K562 (cell line): ENCODE results near the gene MAP3K12. TPM values are rescaled to one million over a fixed set of nuclear protein-coding genes. Genes with fewer than 3 reads are reported as not detected.

Experiments used
- ARNT ChIP-seq, 2 experiments: fragments of 450-650 bp; IDR thresholded peaks; 2 replicates each; pipeline ENCODE4 v1.6.1; 2016; ENCODE audit warnings: mild to moderate bottlenecking in 1 of 2
- BCOR ChIP-seq: fragments of 450-650 bp; IDR thresholded peaks from 2 replicates; pipeline ENCODE4 v1.6.1; 2016
- BHLHE40 ChIP-seq: IDR thresholded peaks from 2 replicates; pipeline ENCODE4 v1.6.1; 2011; ENCODE audit warnings: low read length, improper control_type of control experiment
- CGGBP1 ChIP-seq: fragments of 250-450 bp; sonication (Bioruptor Pico); IDR thresholded peaks from 2 replicates; pipeline ENCODE4 v1.9.0; 2021; ENCODE audit warnings: mild to moderate bottlenecking
- GABPB1 ChIP-seq: sonication (generic); formaldehyde crosslinking; IDR thresholded peaks from 2 replicates; pipeline ENCODE4 v1.8.0; 2022; ENCODE audit warnings: mild to moderate bottlenecking, missing genetic modification reagents
- GABPB2 ChIP-seq: fragments of 250-450 bp; sonication (Bioruptor Pico); conservative IDR thresholded peaks from 2 replicates; pipeline ENCODE4 v1.5.1; 2021; ENCODE audit warnings: mild to moderate bottlenecking
- GMEB1 ChIP-seq: fragments of 250-450 bp; sonication (Bioruptor Pico); IDR thresholded peaks from 2 replicates; pipeline ENCODE4 v1.4.0; 2020; ENCODE audit warnings: mild to moderate bottlenecking
- GTF2F1 ChIP-seq: IDR thresholded peaks from 2 replicates; pipeline ENCODE4 v1.6.1; 2011; ENCODE audit warnings: low read depth, low read length, improper control_type of control experiment
- IRF1 ChIP-seq: sonication (generic); formaldehyde crosslinking; IDR thresholded peaks from 2 replicates; pipeline ENCODE4 v1.8.0; 2022; ENCODE audit warnings: missing genetic modification reagents, mild to moderate bottlenecking, borderline replicate concordance
- MAX ChIP-seq: sonication (generic); formaldehyde crosslinking; IDR thresholded peaks from 2 replicates; pipeline ENCODE4 v1.9.0; 2022; ENCODE audit warnings: mild to moderate bottlenecking, missing genetic modification reagents
- MCM7 ChIP-seq, 2 experiments: fragments of 450-650 bp; IDR thresholded peaks; 2 replicates each; pipeline ENCODE4 v1.6.1; 2016 to 2018
- MLX ChIP-seq, 2 experiments: fragments of 450-650 bp in 1 of 2; sonication (generic) in 1 of 2; formaldehyde crosslinking; conservative IDR thresholded peaks; 2 replicates each; pipeline versions ENCODE4 v1.4.0 to v1.8.1; 2020 to 2022; ENCODE audit warnings: mild to moderate bottlenecking in 1 of 2, missing genetic modification reagents in 1 of 2
- MTF1 ChIP-seq: fragments of 250-450 bp; sonication (Bioruptor Pico); IDR thresholded peaks from 2 replicates; pipeline ENCODE4 v1.9.0; 2021; ENCODE audit warnings: moderate library complexity, mild to moderate bottlenecking, inconsistent platforms, borderline replicate concordance
- PHF21A ChIP-seq: fragments of 450-650 bp; IDR thresholded peaks from 2 replicates; pipeline ENCODE4 v1.6.1; 2017; ENCODE audit warnings: low read depth, borderline replicate concordance
- POLR2A ChIP-seq: fragments of 450-650 bp; conservative IDR thresholded peaks from 2 replicates; pipeline ENCODE4 v1.6.1; 2016
- PRMT5 ChIP-seq: sonication (generic); formaldehyde crosslinking; IDR thresholded peaks from 2 replicates; pipeline ENCODE4 v1.5.0; 2020; ENCODE audit warnings: missing genetic modification reagents
- RBM17 ChIP-seq: fragments of 200-400 bp; formaldehyde crosslinking; IDR thresholded peaks from 2 replicates; pipeline ENCODE4 v1.6.1; 2017; ENCODE audit warnings: low read depth, mild to moderate bottlenecking, low read length, borderline replicate concordance
- RFX5 ChIP-seq: IDR thresholded peaks from 2 replicates; pipeline ENCODE4 v1.6.1; 2011; ENCODE audit warnings: low read depth, mild to moderate bottlenecking, improper control_type of control experiment, low read length
- SETDB1 ChIP-seq: IDR thresholded peaks from one replicate; pipeline ENCODE4 v1.6.1; 2012; ENCODE audit warnings: low read length, control low read depth, inconsistent platforms
- SMC3 ChIP-seq: conservative IDR thresholded peaks from 2 replicates; pipeline ENCODE4 v1.6.1; 2011; ENCODE audit warnings: low read depth, low read length, improper control_type of control experiment; ENCODE audit not compliant: insufficient read depth
- SRF ChIP-seq, 2 experiments: fragments of 250-450, 450-650 bp in 1 of 2; sonication (Bioruptor Pico) in 1 of 2; sonication (generic) in 1 of 2; formaldehyde crosslinking; IDR thresholded peaks; 2 replicates each; pipeline versions ENCODE4 v1.5.0 to v1.5.1; 2020 to 2022; ENCODE audit warnings: mild to moderate bottlenecking in 1 of 2, missing genetic modification reagents in 1 of 2
- SRSF3 ChIP-seq: fragments of 200-400 bp; formaldehyde crosslinking; IDR thresholded peaks from 2 replicates; pipeline ENCODE4 v1.6.1; 2016; ENCODE audit warnings: mild to moderate bottlenecking, low read length, moderate library complexity; ENCODE audit not compliant: insufficient read depth
- TGIF2 ChIP-seq: sonication (generic); formaldehyde crosslinking; IDR thresholded peaks from 2 replicates; pipeline ENCODE4 v1.8.1; 2022; ENCODE audit warnings: mild to moderate bottlenecking, missing genetic modification reagents, moderate library complexity
- TRIM28 ChIP-seq: fragments of 450-650 bp; IDR thresholded peaks from 2 replicates; pipeline ENCODE4 v1.6.1; 2017
- U2AF1 ChIP-seq: fragments of 200-400 bp; formaldehyde crosslinking; optimal IDR thresholded peaks from 2 replicates; pipeline ENCODE3; 2017; ENCODE audit warnings: mild to moderate bottlenecking, low read depth, low read length, moderate library complexity
- WHSC1 ChIP-seq: IDR thresholded peaks from one replicate; pipeline ENCODE4 v1.6.1; 2012; ENCODE audit warnings: low read length, control low read depth, inconsistent platforms
- ZEB2 ChIP-seq: fragments of 450-650 bp; IDR thresholded peaks from 2 replicates; pipeline ENCODE4 v1.6.1; 2016
- ZNF282 ChIP-seq: sonication (generic); formaldehyde crosslinking; IDR thresholded peaks from 2 replicates; pipeline ENCODE4 v1.8.1; 2023; ENCODE audit warnings: missing genetic modification reagents
- polyA plus RNA-seq, 8 experiments: library from polyadenylated mRNA; depleted of rRNA in 4 of 8; stranded (reverse) in 5 of 8; unstranded in 3 of 8; fragments of >200 nt; fragmentation: Nextera tagmentation in 2 of 8; fragmentation: Illumina TruSeq in 1 of 8; extraction: Ambion mirVana in 2 of 8; extraction: Trizol in 1 of 8; gene quantifications; 2 replicates each; pipeline versions ENCODE4 v1.2.1 to v1.2.3, GENCODE V29; 2011 to 2014; ENCODE audit warnings: inconsistent platforms in 1 of 8, missing spikeins in 1 of 8
- total RNA-seq, 7 experiments: library from RNA; depleted of rRNA in 6 of 7; stranded (reverse); fragments of >200 nt in 6 of 7; fragmentation: Illumina TruSeq in 2 of 7; extraction: Trizol in 2 of 7; gene quantifications; 2 replicates each; pipeline versions ENCODE4 v1.2.1 to v1.2.3, GENCODE V29; 2011 to 2021; ENCODE audit warnings: low replicate concordance in 1 of 7

MAP3K12 gene
- total and polyA plus RNA-seq, 9 of the 15 experiments (the other 6 are each of a cell fraction or from before 2014, with no cell fraction given) = 0.10 to 2.4 (median 1.6) TPM

GRCh38 chr12:53500776-53501614, 1.7 kb upstream of the MAP3K12 start, which contains the start of gene TARBP2 (continued):
- TF ChIP-seq SRF (CRISPR knock-in tag; IDR thresholded peaks at IDR 0.05) (0 out of 4 replicates have a peak, but pooled peaks of 1 of the 2 experiments have one; percentile 57), TGIF2 (CRISPR knock-in tag) (no peak), U2AF1 (peak; percentile 24), POLR2A (peak; percentile 96), SRSF3 (no peak), PHF21A (no peak), GABPB1 (CRISPR knock-in tag) (peak; percentile 68; the same call in 1 of the 2 replicates), IRF1 (no peak), MTF1 (CRISPR knock-in tag) (no peak; the same call in 1 of the 2 replicates), SETDB1 (no peak), RBM17 (no peak), ARNT (IDR thresholded peaks at IDR 0.05) (peak in 1 of 2 experiments; percentile 98; a peak in 2 of 4 replicates), MLX (CRISPR knock-in tag; conservative IDR thresholded peaks at IDR 0.05) (no peak), SMC3 (0 out of 2 replicates have a peak, but pooled peaks have one; percentile 7), GABPB2 (no peak), MAX (CRISPR knock-in tag) (peak; percentile 86), CGGBP1 (CRISPR knock-in tag) (no peak), PRMT5 (CRISPR knock-in tag) (no peak), BCOR (no peak), RFX5 (peak; percentile 70; the same call in 1 of the 2 replicates), GMEB1 (CRISPR knock-in tag) (0 out of 2 replicates have a peak, but pooled peaks have one; percentile 55), GTF2F1 (peak; percentile 84; the same call in 1 of the 2 replicates), WHSC1 (no peak), TRIM28 (peak; percentile 37; the same call in 1 of the 2 replicates), ZNF282 (CRISPR knock-in tag) (no peak), BHLHE40 (peak; percentile 79), MCM7 (IDR thresholded peaks at IDR 0.05) (no peak), ZEB2 (no peak)
